HG03175 (cell line): Measurements from ENCODE around the gene MOBP.
"Not testable (repeated sequence)": the region's sequence is repeated elsewhere in the genome, so short reads cannot be mapped to it uniquely, and the experiment has no call there.

Source experiments
- ATAC-seq: cut with Tn5 transposase; IDR thresholded peaks from one replicate; pipeline ENCODE4 v1.9.1; 2021; ENCODE audit warnings: mild to moderate bottlenecking, moderate library complexity; ENCODE audit not compliant: unreplicated experiment

MOBP gene

DNA sequence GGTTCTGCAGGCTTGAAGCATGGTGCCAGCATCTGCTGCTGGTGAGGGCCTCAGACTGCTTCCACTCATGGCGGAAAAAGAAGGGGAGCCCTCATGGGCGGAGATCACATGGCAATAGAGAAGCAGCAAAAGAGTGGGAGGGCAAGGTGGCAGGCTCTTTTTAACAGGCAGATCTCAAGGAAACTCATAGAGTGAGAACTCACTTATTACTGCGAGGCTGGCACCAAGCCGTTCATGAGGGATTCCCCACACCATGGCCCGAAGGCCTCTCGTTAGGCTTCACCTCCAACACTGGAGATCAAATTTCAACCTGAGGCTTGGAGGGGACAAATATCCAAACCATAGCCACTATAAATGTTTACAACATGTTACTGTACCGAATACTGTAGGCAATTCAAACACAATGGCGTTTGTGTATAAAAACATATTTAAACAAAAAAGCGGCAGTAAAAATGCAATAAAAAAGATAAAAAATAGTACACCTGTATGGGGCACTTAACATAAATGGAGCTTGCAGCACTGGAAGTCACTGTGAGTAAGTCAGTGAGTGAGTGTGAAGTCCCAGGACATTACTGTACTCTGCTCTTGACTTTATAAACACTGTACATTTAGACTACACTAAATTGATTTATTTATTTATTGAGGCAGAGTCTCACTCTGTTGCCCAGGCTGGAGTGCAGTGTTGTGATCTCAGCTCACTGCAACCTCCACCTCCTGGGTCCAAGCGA is 18.8 kb upstream of the MOBP start:
- ATAC-seq: no peak

DNA sequence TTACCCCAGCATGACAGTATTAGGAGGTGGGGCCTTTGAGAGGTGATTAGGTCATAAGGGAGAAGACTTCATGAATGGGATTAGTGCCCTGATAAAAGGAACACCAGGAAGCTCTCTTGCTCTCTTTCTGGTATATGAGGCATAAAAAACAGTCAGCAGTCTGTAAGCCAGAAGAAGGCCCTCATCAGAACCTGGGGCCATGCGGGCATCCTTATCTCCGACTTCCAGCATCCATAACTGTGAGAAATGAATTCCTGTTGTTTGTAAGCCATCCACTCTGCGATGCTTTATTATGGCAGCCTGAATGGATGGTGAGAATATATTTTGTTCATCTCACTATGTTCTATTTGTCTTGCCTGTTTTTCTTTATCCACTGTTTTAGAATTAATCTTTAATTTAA is 17.7 kb upstream of the MOBP start:
- no peak for ATAC-seq

DNA sequence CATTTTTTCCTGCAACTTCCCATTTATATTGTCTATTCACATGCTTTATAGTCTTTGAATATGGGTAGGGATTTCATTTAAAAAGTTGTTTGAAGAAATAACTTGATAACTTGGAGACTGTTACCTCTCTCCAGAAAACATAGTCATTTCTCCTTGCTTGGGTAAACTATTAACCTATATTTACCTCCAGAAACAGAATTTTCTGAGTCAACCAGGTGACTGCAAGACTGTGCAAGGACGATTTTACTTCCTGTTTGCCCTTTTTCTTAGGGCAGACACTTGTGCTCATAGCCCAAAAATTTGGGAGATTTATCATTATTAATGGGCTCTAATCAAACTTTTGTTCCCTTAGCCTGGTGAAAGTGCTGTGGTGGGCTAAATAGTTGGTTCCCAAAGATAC is 14.3 kb upstream of the MOBP start:
- ATAC-seq: peak; percentile 85

DNA sequence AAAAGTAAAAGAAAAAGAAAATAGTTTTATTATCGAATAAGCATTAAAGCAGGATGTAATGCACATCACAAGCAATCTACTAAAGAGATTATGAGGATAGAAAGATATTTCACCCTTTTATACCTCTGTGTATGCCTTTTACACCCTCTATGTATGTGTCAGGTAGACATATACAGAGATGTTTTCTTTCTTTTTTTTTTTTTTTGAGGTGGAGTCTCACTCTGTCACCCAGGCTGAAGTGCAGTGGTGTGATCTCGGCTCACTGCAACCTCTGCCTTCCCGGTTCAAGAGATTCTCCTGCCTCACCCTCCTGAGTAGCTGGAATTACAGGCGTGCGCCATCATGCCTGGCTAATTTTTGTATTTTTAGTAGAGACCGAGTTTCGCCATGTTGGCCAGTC is 13.6 kb upstream of the MOBP start:
- not testable (repeated sequence) for ATAC-seq

DNA sequence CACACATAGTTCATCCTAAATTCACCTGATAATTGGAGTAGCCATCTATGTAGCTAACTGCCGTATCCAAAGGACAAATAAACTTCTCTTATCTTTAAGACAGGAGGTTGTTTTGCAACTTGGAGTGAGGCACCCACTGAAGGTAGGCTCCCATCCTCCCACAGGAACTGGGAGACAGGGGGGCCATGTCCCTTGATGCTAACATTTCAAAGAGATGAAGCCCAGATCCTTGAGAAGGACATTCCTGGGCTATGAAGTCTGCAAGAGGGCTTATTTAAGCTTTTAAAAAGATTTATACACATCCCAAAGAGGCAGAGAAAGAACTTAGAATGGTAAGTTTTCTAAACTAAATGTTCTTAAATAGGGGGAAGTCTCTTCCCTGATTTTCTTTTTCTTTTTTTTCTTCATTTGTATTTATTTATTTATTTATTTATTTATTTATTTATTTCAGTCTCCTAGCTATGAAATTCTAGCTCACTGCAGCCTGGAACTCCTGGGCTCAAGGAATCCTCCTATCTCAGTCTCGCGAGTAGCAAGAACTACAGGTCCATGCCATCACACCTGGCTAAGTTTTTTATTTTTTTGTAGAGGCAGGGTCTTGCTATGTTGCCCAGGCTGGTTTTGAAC is 12.8 kb upstream of the MOBP start:
- no peak for ATAC-seq

DNA sequence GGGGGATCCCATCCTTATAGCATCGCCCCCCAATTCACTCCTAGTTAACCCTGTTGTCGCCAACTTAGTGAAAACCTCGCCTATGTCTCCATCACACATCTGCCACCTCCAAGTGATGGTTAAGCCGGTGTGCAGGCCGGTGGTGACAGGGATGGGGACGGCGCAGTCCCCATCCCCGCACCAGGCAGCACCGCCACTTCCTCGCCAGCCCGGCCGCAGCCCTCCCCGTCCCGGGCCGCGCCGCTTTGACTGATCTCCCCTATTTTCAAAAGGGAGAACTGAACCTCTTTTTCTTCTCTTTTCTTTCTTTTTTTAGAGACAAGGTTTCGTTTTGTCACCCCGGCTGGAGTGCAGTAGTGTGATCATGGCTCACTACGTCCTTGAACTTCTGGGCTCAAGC is 11.3 kb upstream of the MOBP start:
- no peak for ATAC-seq

DNA sequence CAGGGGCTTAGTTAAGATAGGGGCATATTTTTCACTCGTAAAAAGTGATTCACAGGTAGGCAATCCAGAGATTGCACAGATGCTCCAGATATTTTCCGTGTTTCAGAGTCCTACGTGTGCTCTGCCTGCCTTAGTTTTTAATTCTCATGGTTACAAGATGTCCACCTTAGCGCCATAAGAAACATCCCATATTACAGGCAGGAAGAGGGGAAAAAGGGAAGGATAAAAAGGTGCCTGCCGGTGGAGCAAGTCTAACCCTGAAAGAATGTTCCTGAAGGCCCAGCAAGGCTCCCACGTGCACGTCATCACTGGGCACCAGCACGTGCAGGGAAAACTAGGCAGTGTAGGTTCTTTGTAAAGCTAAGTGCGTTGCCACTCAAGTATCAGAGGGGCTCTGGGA is 10.1 kb upstream of the MOBP start:
- no peak for ATAC-seq

DNA sequence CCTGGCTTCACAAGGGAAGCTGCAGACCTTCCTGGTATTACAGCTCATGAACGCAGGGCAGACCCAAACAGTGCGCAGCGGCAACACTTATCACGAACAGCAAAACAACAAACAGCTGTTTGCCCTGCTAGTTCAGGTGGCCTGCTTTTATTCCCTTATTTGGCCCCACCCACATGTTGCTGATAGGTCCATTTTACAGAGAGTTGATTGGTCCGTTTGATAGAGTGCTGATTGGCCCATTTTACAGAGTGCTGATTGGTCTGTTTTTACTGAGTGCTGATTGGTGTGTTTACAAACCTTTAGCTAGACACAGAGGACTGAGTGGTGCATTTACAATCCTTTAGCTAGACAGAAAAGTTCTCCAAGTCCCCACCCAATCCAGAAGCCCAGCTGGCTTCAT is 8.9 kb upstream of the MOBP start:
- ATAC-seq: not testable (repeated sequence)

DNA sequence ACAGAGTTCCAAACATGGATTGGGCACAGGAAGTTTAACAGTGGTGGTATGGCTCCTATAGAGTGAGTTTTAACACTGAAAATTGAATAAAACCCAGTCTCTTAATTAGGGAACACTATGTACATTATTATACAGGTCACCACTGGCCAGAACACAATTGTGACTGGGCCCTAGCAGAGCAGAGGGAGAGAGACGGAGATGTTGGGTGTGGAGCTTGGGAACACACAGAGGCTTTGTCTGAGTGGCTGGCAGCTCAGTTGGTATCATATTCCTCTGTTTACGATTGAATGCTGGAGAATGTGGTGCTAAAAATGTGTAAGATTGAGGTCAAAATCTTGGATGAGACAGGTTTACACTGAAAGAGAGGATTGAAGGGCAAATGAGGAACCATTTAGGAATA is 6.8 kb upstream of the MOBP start:
- no peak for ATAC-seq

DNA sequence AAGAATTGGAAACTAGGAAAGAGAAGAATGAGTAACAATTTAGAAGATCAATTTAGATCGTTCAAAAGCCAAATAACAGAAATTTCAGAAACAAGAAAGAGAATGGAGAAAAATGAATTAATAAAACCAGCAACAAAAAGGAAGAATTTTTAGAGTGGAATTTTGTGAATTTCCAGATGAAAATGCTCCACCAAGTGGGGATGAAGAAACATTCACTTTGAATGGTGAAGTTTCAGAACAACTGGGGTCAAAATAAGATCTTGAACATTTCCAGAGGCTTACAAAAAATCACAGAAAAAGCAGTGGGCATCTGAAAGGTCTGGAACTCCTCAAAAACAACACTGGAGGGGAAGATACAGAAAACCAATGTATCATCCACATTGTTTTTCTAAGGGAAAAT is 4.2 kb upstream of the MOBP start:
- ATAC-seq: no peak

DNA sequence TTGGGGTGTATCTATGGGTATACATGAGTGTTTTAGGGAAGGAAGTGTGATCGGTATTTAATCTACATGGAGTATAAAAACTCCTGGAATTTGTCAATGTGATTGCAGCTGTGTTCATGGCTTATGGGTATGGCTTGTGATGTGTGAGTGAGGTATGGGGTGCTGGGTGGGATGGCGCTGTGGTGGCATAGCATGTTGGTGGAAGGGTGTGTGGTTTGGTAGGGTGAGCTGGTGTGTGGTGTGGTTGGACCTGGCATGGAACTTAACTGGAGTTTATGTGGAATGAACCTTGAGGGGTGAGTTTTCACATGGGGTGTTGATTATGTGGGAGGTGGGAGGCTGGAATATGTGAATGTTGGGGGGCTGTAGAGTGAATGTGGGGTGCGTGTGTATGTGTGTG is 492 bp upstream of the MOBP start:
- no peak for ATAC-seq

DNA sequence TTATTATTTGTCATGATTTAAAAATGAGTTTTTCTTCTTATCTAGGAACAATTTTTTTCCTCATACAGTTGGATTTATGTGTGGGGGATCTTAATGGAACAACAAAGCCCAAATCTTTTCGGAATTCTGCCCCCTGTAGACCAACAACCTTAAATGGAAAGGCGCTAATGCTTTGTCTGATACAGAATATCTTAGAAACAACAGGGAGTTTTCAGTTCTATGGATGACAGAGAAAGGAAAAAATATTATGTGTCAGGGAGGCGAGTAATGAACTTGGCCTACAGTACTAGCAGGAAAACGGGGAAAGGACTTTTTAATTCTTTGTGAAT is 592 bp downstream of the MOBP start:
- no peak for ATAC-seq

DNA sequence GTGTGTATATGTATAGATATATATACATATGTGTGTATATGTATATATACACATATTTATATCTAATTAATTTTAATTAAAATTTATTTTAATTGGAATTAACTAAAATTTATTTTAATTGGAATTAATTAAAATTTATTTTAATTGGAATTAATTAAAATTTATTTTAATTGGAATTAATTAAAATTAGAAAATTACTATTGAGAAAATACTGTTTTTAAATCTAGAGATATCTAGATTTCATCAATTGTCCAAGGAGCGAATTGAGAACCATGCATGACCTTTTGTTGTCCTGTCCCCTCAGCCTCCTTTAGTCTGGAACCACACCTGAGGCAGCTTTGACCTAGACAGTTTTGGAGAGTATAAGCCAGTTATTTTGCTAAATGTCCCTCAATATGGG is 1.8 kb downstream of the MOBP start:
- ATAC-seq: no peak

DNA sequence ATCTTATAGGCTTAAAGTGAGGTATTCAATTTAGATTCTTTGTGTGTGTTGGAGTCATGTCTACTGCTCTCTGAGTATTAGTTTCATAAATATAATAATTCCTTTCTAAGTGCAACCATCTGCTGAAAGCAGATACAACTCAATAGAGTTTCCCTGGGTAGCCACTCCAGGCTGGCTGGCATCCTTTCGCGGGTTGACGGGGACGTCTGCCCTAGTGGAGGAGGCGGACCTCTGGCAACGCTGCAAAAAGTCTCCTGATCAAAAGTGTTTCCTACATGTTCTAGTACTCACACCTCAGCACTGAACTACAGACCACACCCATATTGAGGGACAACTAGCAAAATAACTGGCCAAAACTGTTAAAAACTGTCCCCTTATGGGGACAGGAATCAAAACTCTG is 2.5 kb downstream of the MOBP start:
- no peak for ATAC-seq

DNA sequence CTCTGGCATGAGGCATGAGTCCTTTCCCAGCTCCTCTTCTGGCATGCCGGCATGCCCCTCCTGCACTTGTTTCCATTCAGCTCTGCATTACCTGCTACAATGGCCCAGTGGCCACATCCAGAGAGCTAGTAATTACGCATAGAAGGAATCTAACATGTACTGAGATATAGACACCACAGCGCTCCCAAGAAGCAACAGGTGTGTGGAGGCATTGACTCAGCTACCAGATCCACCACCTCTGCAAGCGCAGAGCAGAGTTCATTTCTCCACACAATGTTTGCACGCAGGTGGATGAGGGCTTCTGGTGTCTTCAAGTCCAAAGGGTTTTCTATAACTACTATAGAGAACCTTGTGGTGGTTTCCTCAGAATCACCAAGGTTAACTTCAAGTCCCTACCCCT is 4.2 kb downstream of the MOBP start:
- no peak for ATAC-seq

DNA sequence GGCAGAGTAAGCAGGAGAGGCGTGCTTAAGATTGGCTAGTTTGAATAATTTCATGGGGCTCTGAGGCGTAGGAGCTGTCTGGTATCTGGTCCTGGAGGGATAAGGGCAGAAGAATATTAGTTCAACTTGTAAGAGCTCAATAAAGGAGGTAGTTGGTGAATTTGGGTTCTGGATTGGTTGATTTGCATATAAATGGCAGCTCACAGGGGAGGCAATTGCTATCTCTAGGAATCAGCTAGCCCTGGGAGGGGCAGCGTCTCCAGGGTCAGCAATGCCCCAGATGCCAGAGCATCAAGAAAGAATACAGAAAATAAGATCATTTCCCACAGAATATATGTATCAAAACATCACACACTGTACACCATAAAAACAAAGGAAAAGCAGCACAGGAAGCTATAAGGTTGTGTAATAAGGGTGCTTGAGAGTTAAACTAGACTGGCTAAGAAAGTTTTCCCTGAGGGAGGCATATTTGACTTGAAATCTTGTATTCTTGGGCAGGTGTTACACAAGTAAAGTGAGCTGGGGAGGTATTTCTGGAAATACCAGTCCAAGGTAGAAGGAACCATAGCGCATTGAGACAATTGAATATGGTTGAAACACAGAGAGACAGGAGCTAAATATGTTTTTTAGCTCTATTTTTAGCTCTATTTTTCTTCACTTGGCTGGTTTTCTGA is 6.1 kb downstream of the MOBP start:
- ATAC-seq: no peak

DNA sequence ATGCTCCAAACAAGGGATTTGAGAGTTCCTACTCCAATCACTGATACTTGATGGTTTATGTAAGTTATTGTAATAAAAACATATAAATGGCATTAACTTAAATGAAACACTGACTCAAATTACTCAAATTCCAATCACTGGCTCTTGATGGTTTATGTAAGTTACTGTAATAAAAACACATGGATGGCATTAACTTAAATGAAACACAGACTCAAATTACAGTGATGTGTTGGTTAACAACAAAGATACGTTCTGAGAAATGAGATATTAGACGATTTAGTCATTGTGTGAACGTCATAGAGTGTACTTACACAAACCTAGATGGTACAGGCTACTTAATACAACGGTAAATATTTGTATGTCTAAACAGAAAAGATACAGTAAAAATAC is 6.6 kb downstream of the MOBP start:
- ATAC-seq: no peak

DNA sequence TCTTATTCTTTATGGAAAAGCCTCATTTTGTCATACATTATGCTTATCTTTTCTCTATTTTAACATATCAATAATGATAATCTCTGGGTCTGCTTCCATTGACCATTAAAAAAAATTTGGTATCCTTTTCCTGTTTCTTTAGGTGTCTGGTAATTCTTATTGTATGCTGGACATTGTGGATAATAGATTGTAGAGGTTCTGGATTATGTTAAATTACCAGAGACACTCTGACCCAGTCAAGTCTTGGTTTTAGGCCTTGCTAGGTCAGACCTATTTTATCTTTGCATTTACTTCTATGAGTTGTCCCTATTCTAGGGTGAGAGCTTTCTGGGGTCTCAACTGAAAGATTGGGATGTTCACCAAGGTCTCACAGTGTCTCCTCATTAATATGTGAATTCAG is 9.3 kb downstream of the MOBP start:
- no peak for ATAC-seq

DNA sequence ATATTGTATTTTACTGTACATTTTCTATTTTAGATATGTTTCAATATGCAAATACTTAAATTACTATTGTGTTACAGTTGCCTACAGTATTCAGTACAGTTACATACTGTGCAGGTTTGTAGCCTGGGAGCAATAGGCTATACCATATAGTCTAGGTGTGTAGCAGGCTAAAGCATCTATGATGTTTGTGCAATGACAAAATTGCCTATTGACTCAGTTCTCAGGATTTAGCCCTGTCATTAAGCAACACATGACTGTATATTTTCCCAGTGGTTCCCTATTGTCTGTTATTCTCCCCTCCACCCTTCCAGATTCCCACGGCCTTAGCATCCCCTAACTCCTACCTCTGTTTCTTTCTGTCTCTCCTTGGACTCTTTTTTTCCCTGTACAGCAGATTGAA is 10.7 kb downstream of the MOBP start:
- ATAC-seq: no peak

DNA sequence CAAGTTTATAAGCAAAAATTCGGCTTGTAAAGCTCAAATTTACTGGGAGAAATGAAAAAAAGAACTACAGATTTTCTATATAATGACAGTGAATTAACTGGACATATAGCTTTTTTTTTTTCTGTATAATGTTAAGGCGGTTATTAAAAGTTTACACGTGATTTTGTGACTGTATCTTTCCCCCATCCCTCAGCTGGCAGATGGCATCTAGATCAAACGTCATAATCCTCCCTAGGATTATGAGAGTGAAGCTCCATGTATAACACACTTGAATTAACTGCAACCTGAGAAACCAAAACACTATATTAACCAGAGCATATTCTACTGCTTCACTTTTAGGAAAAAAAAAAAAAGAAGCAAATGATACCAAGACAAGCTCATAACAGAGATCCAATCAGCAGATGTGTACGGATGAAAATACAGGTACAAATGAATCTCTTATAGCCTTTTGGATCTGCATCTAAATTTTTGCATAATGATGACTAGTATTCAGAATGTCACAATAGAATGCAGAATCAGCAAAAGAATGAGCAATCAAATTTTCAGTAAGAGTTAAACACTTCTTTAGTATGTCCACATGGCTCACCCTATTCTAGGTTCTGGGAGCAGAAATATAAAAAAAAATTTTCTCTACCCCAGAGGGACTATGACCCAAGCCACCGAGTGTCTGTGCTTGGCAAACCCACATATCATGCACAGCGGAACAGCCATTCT is 12.4 kb downstream of the MOBP start:
- ATAC-seq: no peak

DNA sequence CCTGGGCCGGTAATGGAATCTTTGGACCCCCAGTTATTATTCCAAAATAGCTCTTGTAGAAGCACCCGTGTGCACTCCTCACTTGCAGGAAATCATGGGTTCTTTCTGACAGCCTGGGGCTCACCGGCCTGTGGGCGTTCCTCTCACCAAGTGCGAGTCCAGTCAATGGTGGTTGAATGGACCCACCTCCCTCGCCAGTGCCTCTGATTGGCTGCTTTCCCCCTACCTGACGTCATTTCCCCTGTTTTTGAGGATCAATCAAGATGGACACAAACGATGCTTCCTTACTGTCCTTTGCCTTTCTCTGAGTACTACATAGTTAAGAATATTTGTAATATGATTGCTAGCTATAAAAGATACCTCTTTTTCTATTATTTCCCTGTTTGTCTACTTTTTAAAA is 18.1 kb downstream of the MOBP start:
- no peak for ATAC-seq

DNA sequence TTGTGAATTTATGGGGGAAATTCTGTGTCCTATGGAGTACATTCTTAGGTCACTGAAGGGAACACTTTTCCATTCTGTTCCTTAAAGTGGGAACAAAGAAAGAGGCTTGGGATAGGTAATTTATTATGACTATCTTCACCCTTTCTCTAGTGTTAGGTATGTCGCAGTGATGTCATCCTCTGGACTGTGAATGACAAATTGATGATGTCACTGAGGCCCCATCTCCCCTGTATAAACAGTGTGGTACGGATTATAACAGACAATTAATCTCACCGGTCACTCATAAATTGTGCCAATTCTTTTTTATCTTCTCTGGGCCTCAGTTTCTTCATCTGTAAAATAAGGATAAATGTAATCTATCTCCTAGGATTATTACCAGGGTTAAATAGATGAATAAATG is 23.5 kb downstream of the MOBP start:
- no peak for ATAC-seq
